ENCODE data around the gene BAHCC1.

- TF ChIP-seq E2F4 (CRISPR knock-in tag; IDR thresholded peaks at IDR 0.05; ENCODE audit: borderline replicate concordance, low read depth) (no peak), SMAD4 (CRISPR knock-in tag; IDR thresholded peaks at IDR 0.05) (no peak), CTCF (IDR thresholded peaks at IDR 0.05) (no peak), USF2 (CRISPR knock-in tag; IDR thresholded peaks at IDR 0.05) (no peak)
These were observed 27.8 kb downstream of the BAHCC1 start for GRCh38 chr17:81422776-81423697.
